WTC11 (cell line): ENCODE measurements around the gene CIAPIN1. TPM values are rescaled to one million over a fixed set of nuclear protein-coding genes. Genes with fewer than 3 reads are reported as not detected.

Source experiments
- ATAC-seq: fragments of 200-7000 bp; cut with Tn5 transposase; 2 replicates; pipeline ENCODE4 v1.10.0; 2021; ENCODE audit warnings: mild to moderate bottlenecking, moderate library complexity
- CTCF ChIA-PET: fragments of 300-600 bp; sonication (Branson Sonifier 250); formaldehyde crosslinking; loops from one replicate; lab custom pipeline; 2021; ENCODE audit warnings: antibody characterized with exemption; lab: Charles Lee
- POLR2A ChIA-PET: fragments of 350-600 bp; sonication (Branson Sonifier 250); formaldehyde crosslinking; loops from one replicate; lab custom pipeline; 2021; ENCODE audit warnings: antibody characterized with exemption; lab: Charles Lee
- DNase-seq: peaks from one replicate; pipeline ENCODE4 v3.0.0; 2021; ENCODE audit warnings: low spot score
- H3K27ac Mint-ChIP-seq: 2 replicates; pipeline ENCODE4 v1.8.0; 2021; ENCODE audit warnings: mixed read lengths
- H3K27me3 Mint-ChIP-seq: 2 replicates; pipeline ENCODE4 v1.8.0; 2021; ENCODE audit warnings: low read depth, mild to moderate bottlenecking, moderate library complexity, mixed read lengths
- H3K36me3 Mint-ChIP-seq: 2 replicates; pipeline ENCODE4 v1.8.0; 2021; ENCODE audit warnings: mixed read lengths
- H3K4me1 Mint-ChIP-seq: 2 replicates; pipeline ENCODE4 v1.8.0; 2022; ENCODE audit warnings: mixed read lengths
- H3K4me3 Mint-ChIP-seq: 2 replicates; pipeline ENCODE4 v1.8.0; 2021; ENCODE audit warnings: mild to moderate bottlenecking, moderate library complexity, mixed read lengths
- H3K9me3 Mint-ChIP-seq: 2 replicates; pipeline ENCODE4 v1.8.0; 2021; ENCODE audit warnings: mixed read lengths
- ATF1 ChIP-seq: sonication (generic); formaldehyde crosslinking; IDR thresholded peaks from 2 replicates; pipeline ENCODE4 v1.8.1; 2023; ENCODE audit warnings: mild to moderate bottlenecking, moderate library complexity, missing genetic modification reagents
- FOXK1 ChIP-seq: sonication (generic); formaldehyde crosslinking; IDR thresholded peaks from 2 replicates; pipeline ENCODE4 v1.8.0; 2022; ENCODE audit warnings: mild to moderate bottlenecking, moderate library complexity, missing genetic modification reagents
- FOXP1 ChIP-seq: sonication (generic); formaldehyde crosslinking; IDR thresholded peaks from 2 replicates; pipeline ENCODE4 v1.8.0; 2022; ENCODE audit warnings: missing genetic modification reagents, mild to moderate bottlenecking, moderate library complexity, borderline replicate concordance
- NFE2L1 ChIP-seq: sonication (generic); formaldehyde crosslinking; IDR thresholded peaks from 2 replicates; pipeline ENCODE4 v1.8.1; 2023; ENCODE audit warnings: missing genetic modification reagents
- RELA ChIP-seq: sonication (generic); formaldehyde crosslinking; IDR thresholded peaks from 2 replicates; pipeline ENCODE4 v1.8.1; 2022; ENCODE audit warnings: missing genetic modification reagents, mild to moderate bottlenecking, borderline replicate concordance
- total RNA-seq: library from RNA; stranded (reverse); gene quantifications from 3 replicates; pipeline ENCODE4 v1.2.3, GENCODE V29; 2021
- TF ChIP-seq, protein P1 (sequence below): fragments of 250-450 bp; sonication (Bioruptor Pico); IDR thresholded peaks from 2 replicates; pipeline ENCODE4 v1.9.0; 2021; ENCODE audit warnings: mild to moderate bottlenecking
- TF ChIP-seq, protein P2 (sequence below): sonication (generic); formaldehyde crosslinking; IDR thresholded peaks from 2 replicates; pipeline ENCODE4 v1.8.0; 2023; ENCODE audit warnings: mild to moderate bottlenecking, missing genetic modification reagents
- TF ChIP-seq, protein P3 (sequence below): sonication (generic); formaldehyde crosslinking; IDR thresholded peaks from 2 replicates; pipeline ENCODE4 v1.8.1; 2023; ENCODE audit warnings: mild to moderate bottlenecking, missing genetic modification reagents
- TF ChIP-seq, protein P4 (sequence below): sonication (generic); formaldehyde crosslinking; IDR thresholded peaks from 2 replicates; pipeline ENCODE4 v1.8.0; 2022; ENCODE audit warnings: mild to moderate bottlenecking, missing genetic modification reagents
- TF ChIP-seq, protein P5 (sequence below): sonication (generic); formaldehyde crosslinking; conservative IDR thresholded peaks from 2 replicates; pipeline ENCODE4 v1.8.1; 2023; ENCODE audit warnings: mild to moderate bottlenecking, low read depth, missing genetic modification reagents, moderate library complexity
- TF ChIP-seq, protein P6 (sequence below): sonication (generic); formaldehyde crosslinking; IDR thresholded peaks from 2 replicates; pipeline ENCODE4 v1.8.1; 2023; ENCODE audit warnings: mild to moderate bottlenecking, missing genetic modification reagents, moderate library complexity

Gene CIAPIN1
- total RNA-seq, 1 experiment from 2014 or later: 87.9 TPM

DNA sequence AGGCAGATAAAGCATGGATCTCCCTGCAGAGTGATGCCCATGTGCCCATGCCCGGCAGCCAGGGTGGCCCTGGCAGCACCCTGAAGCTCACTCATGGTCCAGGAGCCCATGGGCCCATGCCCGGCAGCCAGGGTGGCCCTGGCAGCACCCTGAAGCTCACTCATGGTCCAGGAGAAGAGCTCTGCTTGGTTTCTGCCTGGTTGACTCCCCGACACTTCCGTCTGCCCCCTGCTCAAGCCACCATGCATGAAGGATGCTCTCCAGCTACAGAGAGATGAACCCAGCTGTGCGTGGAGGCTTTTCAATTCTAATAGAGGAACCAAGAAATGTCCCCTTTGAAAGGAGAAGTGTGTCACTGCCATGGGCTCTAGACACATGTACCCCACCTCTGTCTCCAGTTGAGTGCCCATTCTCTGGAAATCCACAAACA, 33.9 kb downstream of the CIAPIN1 start (continued):
- TF ChIP-seq, protein P1, sequence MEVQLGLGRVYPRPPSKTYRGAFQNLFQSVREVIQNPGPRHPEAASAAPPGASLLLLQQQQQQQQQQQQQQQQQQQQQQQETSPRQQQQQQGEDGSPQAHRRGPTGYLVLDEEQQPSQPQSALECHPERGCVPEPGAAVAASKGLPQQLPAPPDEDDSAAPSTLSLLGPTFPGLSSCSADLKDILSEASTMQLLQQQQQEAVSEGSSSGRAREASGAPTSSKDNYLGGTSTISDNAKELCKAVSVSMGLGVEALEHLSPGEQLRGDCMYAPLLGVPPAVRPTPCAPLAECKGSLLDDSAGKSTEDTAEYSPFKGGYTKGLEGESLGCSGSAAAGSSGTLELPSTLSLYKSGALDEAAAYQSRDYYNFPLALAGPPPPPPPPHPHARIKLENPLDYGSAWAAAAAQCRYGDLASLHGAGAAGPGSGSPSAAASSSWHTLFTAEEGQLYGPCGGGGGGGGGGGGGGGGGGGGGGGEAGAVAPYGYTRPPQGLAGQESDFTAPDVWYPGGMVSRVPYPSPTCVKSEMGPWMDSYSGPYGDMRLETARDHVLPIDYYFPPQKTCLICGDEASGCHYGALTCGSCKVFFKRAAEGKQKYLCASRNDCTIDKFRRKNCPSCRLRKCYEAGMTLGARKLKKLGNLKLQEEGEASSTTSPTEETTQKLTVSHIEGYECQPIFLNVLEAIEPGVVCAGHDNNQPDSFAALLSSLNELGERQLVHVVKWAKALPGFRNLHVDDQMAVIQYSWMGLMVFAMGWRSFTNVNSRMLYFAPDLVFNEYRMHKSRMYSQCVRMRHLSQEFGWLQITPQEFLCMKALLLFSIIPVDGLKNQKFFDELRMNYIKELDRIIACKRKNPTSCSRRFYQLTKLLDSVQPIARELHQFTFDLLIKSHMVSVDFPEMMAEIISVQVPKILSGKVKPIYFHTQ (CRISPR knock-in tag): no peak
- no peak for TF ChIP-seq ATF1
- TF ChIP-seq RELA (CRISPR knock-in tag): no peak
- TF ChIP-seq, protein P2, sequence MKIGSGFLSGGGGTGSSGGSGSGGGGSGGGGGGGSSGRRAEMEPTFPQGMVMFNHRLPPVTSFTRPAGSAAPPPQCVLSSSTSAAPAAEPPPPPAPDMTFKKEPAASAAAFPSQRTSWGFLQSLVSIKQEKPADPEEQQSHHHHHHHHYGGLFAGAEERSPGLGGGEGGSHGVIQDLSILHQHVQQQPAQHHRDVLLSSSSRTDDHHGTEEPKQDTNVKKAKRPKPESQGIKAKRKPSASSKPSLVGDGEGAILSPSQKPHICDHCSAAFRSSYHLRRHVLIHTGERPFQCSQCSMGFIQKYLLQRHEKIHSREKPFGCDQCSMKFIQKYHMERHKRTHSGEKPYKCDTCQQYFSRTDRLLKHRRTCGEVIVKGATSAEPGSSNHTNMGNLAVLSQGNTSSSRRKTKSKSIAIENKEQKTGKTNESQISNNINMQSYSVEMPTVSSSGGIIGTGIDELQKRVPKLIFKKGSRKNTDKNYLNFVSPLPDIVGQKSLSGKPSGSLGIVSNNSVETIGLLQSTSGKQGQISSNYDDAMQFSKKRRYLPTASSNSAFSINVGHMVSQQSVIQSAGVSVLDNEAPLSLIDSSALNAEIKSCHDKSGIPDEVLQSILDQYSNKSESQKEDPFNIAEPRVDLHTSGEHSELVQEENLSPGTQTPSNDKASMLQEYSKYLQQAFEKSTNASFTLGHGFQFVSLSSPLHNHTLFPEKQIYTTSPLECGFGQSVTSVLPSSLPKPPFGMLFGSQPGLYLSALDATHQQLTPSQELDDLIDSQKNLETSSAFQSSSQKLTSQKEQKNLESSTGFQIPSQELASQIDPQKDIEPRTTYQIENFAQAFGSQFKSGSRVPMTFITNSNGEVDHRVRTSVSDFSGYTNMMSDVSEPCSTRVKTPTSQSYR (CRISPR knock-in tag): no peak
- TF ChIP-seq NFE2L1 (CRISPR knock-in tag): no peak
- TF ChIP-seq, protein P3, sequence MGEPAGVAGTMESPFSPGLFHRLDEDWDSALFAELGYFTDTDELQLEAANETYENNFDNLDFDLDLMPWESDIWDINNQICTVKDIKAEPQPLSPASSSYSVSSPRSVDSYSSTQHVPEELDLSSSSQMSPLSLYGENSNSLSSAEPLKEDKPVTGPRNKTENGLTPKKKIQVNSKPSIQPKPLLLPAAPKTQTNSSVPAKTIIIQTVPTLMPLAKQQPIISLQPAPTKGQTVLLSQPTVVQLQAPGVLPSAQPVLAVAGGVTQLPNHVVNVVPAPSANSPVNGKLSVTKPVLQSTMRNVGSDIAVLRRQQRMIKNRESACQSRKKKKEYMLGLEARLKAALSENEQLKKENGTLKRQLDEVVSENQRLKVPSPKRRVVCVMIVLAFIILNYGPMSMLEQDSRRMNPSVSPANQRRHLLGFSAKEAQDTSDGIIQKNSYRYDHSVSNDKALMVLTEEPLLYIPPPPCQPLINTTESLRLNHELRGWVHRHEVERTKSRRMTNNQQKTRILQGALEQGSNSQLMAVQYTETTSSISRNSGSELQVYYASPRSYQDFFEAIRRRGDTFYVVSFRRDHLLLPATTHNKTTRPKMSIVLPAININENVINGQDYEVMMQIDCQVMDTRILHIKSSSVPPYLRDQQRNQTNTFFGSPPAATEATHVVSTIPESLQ (CRISPR knock-in tag): no peak
- TF ChIP-seq, all 79 proteins: peak for 0

DNA sequence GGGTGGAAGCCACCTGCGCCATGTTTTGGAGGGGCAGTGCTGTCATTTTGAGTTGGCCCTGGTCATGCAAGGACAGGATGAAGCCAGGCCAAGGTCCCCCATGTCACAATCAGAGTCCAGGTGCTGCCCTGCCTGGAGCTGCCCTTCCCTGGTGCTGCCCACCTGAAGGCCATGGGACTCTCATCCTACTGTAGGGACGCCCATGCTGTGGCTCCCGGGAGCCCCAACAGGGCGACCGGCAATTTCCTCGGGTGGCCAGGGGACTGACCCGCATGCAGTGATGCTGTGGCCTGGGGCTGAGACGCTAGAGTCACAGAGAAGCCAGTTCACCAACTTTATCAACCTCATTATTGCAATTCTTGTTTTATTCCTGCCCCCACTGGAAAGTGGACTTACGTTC, 34.6 kb downstream of the CIAPIN1 start:
- Mint-ChIP-seq H3K4me1 (peaks cover 11% of the 10 kb centered on the region), H3K9me3 (no peaks in the 10 kb centered on the region), H3K36me3 (no peaks in the 10 kb centered on the region), H3K4me3 (no peak overlapping the region), H3K27me3 (no peaks in the 10 kb centered on the region), H3K27ac (no peak overlapping the region)
- DNase-seq (no peak), ATAC-seq (no peak)
- ChIA-PET CTCF (interaction anchor here (1.2 to 1.3 kb wide), 2 partner anchors 96 to 111 kb away, joined by 3 read pairs; no protein-coding TSS in a partner anchor), POLR2A (no interaction called here)
- TF ChIP-seq, protein P3 (CRISPR knock-in tag): no peak
- no peak for TF ChIP-seq FOXK1 (CRISPR knock-in tag)
- TF ChIP-seq, protein P4, sequence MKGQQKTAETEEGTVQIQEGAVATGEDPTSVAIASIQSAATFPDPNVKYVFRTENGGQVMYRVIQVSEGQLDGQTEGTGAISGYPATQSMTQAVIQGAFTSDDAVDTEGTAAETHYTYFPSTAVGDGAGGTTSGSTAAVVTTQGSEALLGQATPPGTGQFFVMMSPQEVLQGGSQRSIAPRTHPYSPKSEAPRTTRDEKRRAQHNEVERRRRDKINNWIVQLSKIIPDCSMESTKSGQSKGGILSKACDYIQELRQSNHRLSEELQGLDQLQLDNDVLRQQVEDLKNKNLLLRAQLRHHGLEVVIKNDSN: no peak
- no peak for TF ChIP-seq FOXP1
- TF ChIP-seq, protein P5, sequence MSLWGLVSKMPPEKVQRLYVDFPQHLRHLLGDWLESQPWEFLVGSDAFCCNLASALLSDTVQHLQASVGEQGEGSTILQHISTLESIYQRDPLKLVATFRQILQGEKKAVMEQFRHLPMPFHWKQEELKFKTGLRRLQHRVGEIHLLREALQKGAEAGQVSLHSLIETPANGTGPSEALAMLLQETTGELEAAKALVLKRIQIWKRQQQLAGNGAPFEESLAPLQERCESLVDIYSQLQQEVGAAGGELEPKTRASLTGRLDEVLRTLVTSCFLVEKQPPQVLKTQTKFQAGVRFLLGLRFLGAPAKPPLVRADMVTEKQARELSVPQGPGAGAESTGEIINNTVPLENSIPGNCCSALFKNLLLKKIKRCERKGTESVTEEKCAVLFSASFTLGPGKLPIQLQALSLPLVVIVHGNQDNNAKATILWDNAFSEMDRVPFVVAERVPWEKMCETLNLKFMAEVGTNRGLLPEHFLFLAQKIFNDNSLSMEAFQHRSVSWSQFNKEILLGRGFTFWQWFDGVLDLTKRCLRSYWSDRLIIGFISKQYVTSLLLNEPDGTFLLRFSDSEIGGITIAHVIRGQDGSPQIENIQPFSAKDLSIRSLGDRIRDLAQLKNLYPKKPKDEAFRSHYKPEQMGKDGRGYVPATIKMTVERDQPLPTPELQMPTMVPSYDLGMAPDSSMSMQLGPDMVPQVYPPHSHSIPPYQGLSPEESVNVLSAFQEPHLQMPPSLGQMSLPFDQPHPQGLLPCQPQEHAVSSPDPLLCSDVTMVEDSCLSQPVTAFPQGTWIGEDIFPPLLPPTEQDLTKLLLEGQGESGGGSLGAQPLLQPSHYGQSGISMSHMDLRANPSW (CRISPR knock-in tag): no peak
- TF ChIP-seq, protein P6, sequence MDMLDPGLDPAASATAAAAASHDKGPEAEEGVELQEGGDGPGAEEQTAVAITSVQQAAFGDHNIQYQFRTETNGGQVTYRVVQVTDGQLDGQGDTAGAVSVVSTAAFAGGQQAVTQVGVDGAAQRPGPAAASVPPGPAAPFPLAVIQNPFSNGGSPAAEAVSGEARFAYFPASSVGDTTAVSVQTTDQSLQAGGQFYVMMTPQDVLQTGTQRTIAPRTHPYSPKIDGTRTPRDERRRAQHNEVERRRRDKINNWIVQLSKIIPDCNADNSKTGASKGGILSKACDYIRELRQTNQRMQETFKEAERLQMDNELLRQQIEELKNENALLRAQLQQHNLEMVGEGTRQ (CRISPR knock-in tag): no peak
- TF ChIP-seq, all 79 proteins: peak for 0
